Ectodermal cell (in vitro differentiated cells): ENCODE measurements around the gene HOXD11.

Source experiments
- H3K27ac ChIP-seq: 2 replicates; pipeline ENCODE4 v1.7.0; 2013; ENCODE audit warnings: mild to moderate bottlenecking, low read depth, low read length; ENCODE audit not compliant: insufficient read depth, poor library complexity, severe bottlenecking
- H3K27me3 ChIP-seq: 2 replicates; pipeline ENCODE4 v1.7.0; 2013; ENCODE audit warnings: mild to moderate bottlenecking, low read length; ENCODE audit not compliant: insufficient read depth, control insufficient read depth, poor library complexity, severe bottlenecking
- H3K36me3 ChIP-seq: one replicate; pipeline ENCODE4 v1.7.0; 2013; ENCODE audit warnings: low read length; ENCODE audit not compliant: control insufficient read depth, insufficient read depth
- H3K4me1 ChIP-seq: one replicate; pipeline ENCODE4 v1.7.0; 2013; ENCODE audit warnings: low read length; ENCODE audit not compliant: control insufficient read depth, insufficient read depth
- H3K4me3 ChIP-seq: 2 replicates; pipeline ENCODE4 v1.7.0; 2013; ENCODE audit warnings: low read depth, low read length, control low read depth; ENCODE audit not compliant: insufficient read depth
- H3K9me3 ChIP-seq: 2 replicates; pipeline ENCODE4 v1.7.0; 2013; ENCODE audit warnings: mild to moderate bottlenecking, low read length, moderate library complexity; ENCODE audit not compliant: control insufficient read depth
- WGBS, 2 experiments: methylation state at CpG; one replicate each; pipeline ENCODE4 v1.1.7; 2013; ENCODE audit warnings: missing lambda C conversion rate in 2 of 2; 5-methylcytosine and 5-hydroxymethylcytosine counted together

HOXD11 gene

DNA sequence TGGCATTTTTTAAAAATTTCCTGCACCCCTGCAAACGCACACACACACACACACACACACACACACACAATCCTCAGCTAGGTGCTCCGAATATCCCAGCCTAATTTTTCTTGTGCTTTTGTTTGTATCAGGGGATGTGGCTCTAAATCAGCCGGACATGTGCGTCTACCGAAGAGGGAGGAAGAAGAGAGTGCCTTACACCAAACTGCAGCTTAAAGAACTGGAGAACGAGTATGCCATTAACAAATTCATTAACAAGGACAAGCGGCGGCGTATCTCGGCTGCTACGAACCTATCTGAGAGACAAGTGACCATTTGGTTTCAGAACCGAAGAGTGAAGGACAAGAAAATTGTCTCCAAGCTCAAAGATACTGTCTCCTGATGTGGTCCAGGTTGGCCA, 12.7 kb upstream of the HOXD11 start:
- H3K9me3 ChIP-seq = no peaks in the 10 kb centered on the region
- no peak overlapping the region for H3K27ac ChIP-seq
- peaks cover 100% of the 10 kb centered on the region for H3K27me3 ChIP-seq
- H3K4me1 ChIP-seq = no peaks in the 10 kb centered on the region
- no peak overlapping the region for H3K4me3 ChIP-seq
- H3K36me3 ChIP-seq = no peaks in the 10 kb centered on the region
- WGBS, 2 experiments = 7 to 14% methylated on average over 10 to 11 of the region's 12 CpGs

DNA sequence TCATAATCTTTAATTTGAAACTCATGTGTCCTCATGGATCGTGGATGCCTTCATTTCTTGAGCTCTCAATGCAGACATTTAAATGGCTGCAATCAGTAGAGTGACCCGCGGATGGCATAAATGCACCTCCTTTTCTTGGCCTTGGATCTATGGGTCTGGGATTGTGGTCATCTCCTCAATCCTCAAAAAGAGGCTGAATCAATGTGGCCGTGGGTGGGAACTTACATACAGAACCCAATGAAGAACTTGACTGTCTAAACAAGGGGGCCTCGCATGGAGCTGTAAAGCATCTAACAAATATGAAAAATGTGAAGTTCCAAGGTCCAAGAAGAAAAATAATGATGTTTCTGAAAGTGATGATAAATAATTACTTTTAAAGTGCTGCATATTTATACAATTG, 11.7 kb upstream of the HOXD11 start:
- Histone ChIP-seq H3K27ac (no peak overlapping the region), H3K4me3 (no peak overlapping the region), H3K4me1 (no peaks in the 10 kb centered on the region), H3K9me3 (no peaks in the 10 kb centered on the region), H3K27me3 (peaks cover 100% of the 10 kb centered on the region), H3K36me3 (no peaks in the 10 kb centered on the region)
- WGBS, 2 experiments = 14 to 19% methylated on average over 5 of the region's 5 CpGs

DNA sequence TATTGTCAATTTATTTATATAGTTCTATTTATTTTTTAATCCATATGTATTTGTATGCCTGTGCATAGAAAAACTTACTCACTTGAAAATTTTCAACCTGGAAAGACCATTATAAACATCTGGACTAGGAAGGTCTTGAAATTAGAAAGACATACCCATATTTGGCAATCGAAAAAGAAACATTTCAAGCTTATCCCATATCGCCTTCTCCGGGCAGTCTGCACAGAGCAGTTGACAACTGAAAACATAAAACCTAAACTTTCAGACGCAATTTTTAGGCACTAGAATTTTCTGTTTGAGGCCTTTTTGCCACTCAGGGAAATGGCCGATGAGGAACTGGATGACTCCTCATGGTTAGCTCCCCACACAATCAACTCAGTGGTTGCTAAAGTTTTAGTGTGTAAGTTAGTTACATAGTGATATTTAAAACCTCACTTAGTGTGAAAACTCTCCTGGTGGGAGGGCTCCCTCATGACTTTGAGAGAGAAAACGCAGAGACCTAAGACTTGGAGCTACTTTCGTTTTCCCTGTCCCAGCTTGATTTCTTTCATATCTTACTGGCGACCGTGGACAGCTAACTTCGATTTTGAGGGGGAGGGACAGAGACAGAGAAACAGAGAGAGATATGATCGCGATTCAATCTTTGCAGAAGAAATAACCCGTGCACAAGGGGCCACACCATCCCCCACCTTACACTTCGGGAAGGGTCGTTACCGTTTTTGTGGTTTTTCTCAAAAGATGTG, 10.7 kb upstream of the HOXD11 start:
- Histone ChIP-seq H3K9me3 (no peaks in the 10 kb centered on the region), H3K36me3 (no peaks in the 10 kb centered on the region), H3K4me1 (no peaks in the 10 kb centered on the region), H3K27ac (no peak overlapping the region), H3K27me3 (peaks cover 100% of the 10 kb centered on the region), H3K4me3 (no peak overlapping the region)
- 4% methylated on average over 15 to 16 of the region's 16 CpGs for WGBS, 2 experiments

DNA sequence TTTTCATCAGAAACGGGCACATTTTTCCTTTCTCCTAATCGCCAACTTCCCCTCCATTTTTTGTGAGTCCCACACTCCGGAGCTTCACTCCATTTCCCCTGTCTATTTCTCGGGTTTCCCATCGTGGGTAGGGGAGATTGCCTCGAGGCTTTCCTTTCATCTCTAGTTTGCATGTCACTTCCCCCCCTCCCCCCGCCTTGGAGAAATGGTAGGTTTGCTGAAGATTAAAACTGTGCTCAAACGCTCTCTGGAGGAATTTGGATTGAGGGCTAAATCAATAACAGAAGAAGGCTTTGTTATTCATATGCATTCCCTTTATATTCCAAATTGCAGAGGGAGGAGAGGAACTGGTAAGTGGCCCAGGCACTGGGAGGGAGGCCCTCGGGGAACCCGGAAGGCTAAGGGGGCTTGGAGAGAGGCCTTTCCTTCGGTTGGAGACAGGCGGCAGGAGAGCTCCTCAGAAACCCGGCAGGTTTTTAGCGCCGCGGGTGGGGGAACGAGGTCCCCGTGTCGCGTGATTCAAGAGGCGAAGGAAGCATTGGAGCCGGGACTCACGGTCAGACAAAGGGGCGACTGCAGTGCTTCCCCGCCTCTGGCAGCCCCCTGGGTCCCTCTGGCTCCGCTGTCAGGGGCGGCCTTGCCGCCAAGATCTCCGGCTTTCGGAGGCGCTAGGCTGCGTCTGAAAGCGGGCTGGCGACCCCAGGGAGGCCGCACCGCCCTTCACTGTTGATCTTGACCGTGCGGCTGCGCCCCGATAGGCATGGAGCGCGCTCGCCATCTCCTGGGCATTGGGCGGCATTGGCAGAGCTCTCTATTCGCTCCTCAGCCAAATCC, 9.9 kb upstream of the HOXD11 start:
- H3K36me3 ChIP-seq = no peaks in the 10 kb centered on the region
- no peaks in the 10 kb centered on the region for H3K9me3 ChIP-seq
- 0 to 1% methylated on average over 42 to 45 of the region's 45 CpGs for WGBS, 2 experiments
- no peaks in the 10 kb centered on the region for H3K4me1 ChIP-seq
- H3K4me3 ChIP-seq = no peak overlapping the region
- H3K27ac ChIP-seq = no peak overlapping the region
- H3K27me3 ChIP-seq = peaks cover 100% of the 10 kb centered on the region

- no peaks in the 10 kb centered on the region for H3K36me3 ChIP-seq
- H3K9me3 ChIP-seq = no peaks in the 10 kb centered on the region
- peaks cover 100% of the 10 kb centered on the region for H3K27me3 ChIP-seq
- 1 to 2% methylated on average over 18 of the region's 18 CpGs for WGBS, 2 experiments
- H3K4me1 ChIP-seq = no peaks in the 10 kb centered on the region
- no peak overlapping the region for H3K27ac ChIP-seq
- no peak overlapping the region for H3K4me3 ChIP-seq
Measured at GRCh38 chr2:176097820-176098365, 9.2 kb upstream of the HOXD11 start.

- WGBS, 2 experiments = 2% methylated on average over 35 of the region's 35 CpGs
- Histone ChIP-seq H3K4me3 (no peak overlapping the region), H3K27me3 (peaks cover 100% of the 10 kb centered on the region), H3K27ac (no peak overlapping the region), H3K36me3 (no peaks in the 10 kb centered on the region), H3K9me3 (no peaks in the 10 kb centered on the region), H3K4me1 (no peaks in the 10 kb centered on the region)
Measured at GRCh38 chr2:176098366-176099158, 8.5 kb upstream of the HOXD11 start.

GRCh38 chr2:176099159-176099727, 7.8 kb upstream of the HOXD11 start:
- H3K4me3 ChIP-seq = no peak overlapping the region
- no peaks in the 10 kb centered on the region for H3K36me3 ChIP-seq
- WGBS, 2 experiments = 3 to 5% methylated on average over 30 of the region's 30 CpGs
- no peaks in the 10 kb centered on the region for H3K4me1 ChIP-seq
- no peaks in the 10 kb centered on the region for H3K9me3 ChIP-seq
- peaks cover 100% of the 10 kb centered on the region for H3K27me3 ChIP-seq
- H3K27ac ChIP-seq = no peak overlapping the region

GRCh38 chr2:176099728-176100546, 7.1 kb upstream of the HOXD11 start, which contains the start of gene HOXD12:
Gene HOXD12 (plus strand): TSS chr2:176099795. CDS start chr2:176099802, 7 bp downstream.
- 2 to 3% methylated on average over 70 of the region's 70 CpGs for WGBS, 2 experiments
- no peak within 1 kb of the TSS for H3K27ac ChIP-seq

DNA sequence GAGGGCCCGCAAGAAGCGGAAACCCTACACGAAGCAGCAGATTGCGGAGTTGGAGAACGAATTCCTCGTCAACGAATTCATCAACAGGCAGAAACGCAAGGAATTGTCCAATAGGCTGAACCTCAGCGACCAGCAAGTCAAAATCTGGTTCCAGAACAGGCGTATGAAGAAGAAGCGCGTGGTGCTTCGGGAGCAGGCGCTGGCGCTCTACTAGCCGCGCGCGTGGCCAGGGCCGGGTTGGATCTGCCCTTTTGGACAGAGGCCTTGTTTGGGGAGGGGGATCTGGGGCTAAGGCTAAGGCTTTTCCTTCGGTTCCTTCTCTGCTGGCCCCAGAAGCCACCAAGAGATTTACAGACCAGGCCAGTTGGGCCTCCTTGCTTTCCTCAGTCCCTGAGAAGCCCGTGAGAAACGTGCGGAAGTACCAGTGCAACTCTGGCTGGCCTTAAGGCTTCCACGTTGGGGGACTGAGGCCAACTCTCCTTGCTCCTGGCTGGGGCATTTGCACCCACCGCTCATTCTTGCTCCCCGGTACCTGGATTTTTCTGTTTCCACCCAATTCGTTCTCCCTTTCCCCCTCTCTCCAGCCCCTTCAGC, 6.4 kb upstream of the HOXD11 start:
- H3K4me1 ChIP-seq = no peaks in the 10 kb centered on the region
- no peak overlapping the region for H3K27ac ChIP-seq
- no peaks in the 10 kb centered on the region for H3K9me3 ChIP-seq
- no peaks in the 10 kb centered on the region for H3K36me3 ChIP-seq
- H3K27me3 ChIP-seq = peaks cover 100% of the 10 kb centered on the region
- 6 to 7% methylated on average over 28 of the region's 28 CpGs for WGBS, 2 experiments
- H3K4me3 ChIP-seq = no peak overlapping the region

More at GRCh38 chr2:176099728-176100546, 7.1 kb upstream of the HOXD11 start, which contains the start of gene HOXD12:
- no peaks in the 10 kb centered on the region for H3K9me3 ChIP-seq
- H3K36me3 ChIP-seq = no peaks in the 10 kb centered on the region
- no peak within 1 kb of the TSS for H3K4me3 ChIP-seq
- peaks cover 100% of the 10 kb centered on the region for H3K27me3 ChIP-seq
- H3K4me1 ChIP-seq = no peaks in the 10 kb centered on the region
